HG03460 (cell line): Measurements from ENCODE around the gene STPG4.
"Not testable (repeated sequence)": the region's sequence is repeated elsewhere in the genome, so short reads cannot be mapped to it uniquely, and the experiment has no call there.

Source experiments
- ATAC-seq: cut with Tn5 transposase; IDR thresholded peaks from one replicate; pipeline ENCODE4 v1.9.1; 2021; ENCODE audit not compliant: unreplicated experiment

The STPG4 gene

GRCh38 chr2:47128705-47129104, 26.4 kb downstream of the STPG4 start:
- ATAC-seq, result no peak

DNA sequence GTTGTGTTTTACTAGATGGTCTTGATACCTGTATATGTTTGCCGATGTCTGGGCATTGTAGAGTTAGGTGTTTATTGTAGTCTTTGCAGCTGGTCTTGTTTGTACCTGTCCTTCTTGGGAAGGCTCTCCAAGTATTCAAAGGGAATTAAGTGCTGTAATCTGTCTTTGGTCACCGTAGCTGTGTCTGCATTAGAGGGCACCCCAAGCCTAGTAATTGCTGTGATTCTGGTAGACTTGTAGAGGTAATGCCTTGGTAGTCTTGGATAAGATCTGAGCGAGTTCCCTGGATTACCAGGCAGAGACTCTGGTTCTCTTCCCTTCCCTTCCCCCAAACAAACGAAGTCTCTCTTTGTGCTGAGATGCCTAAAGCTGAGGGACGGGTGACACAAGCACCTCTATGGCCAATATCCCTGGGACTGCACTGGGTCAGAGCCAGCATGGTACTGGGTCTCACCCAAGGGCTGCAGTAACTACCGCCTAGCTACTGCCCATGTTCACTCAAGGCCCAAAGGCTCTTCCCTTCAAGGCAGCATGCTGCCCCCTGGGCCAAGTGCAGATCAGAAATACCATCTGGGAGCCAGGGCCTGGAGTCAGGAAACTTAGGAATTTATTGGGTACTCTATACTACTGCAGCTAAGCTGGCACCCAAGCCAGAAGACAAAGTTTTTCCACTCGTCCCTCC, 27.1 kb downstream of the STPG4 start:
- no peak for ATAC-seq

- no peak for ATAC-seq
Observed at GRCh38 chr2:47126783-47127182, 28.3 kb downstream of the STPG4 start.

DNA sequence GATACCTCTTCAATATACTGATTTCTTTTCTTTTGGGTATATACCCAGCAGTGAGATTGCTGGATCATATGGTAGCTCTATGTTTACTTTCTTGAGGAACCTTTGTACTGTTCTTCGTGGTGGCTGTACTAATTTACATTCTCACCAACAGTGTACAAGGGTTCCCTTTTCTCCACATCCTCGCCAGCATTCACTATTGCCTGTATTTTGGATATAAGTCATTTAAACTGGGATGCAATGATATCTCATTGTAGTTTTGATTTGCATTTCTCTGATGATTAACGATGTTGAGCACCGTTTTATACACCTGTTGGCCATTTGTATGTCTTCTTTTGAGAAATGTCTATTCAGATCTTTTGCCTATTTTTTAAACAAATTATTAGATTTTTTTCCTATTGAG, 30.4 kb downstream of the STPG4 start:
- not testable (repeated sequence) for ATAC-seq

DNA sequence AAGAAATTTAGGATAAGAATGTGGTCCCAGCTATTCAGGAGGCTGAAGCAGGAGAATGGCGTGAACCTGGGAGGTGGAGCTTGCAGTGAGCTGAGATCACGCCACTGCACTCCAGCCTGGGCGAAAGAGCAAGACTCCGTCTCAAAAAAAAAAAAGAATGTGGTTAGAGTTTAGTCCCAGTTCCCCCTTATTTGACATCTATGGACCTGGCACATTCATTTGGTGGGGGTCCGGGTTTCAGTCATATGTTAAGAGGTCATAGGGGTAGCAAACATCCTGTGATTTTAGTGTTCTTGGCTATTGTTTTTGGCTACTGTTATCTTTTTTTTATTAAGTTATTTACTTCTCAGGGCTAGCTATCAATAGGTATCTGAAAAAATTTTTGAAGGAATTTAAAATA, 34.7 kb downstream of the STPG4 start:
- not testable (repeated sequence) for ATAC-seq

- no peak for ATAC-seq
Observed at GRCh38 chr2:47119001-47119400, 36.1 kb downstream of the STPG4 start.

DNA sequence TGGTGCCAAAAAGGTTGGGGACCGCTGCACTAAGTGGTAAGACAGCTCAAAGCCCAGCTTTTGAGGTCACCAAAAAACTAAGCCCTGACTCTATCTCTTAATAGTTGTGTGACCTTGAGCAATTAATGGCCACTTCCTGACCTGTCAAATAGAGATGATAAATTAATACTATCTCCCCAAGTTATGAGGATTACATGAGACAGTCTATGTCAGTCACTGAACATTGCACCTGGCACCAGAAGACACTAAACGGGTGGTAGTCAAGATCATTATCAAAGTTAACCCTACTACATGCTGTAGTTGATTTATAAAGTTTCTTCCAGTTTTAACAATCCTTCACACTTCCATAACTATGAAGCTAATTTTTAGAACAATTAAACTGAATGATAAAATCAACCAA, 36.5 kb downstream of the STPG4 start:
- no peak for ATAC-seq

DNA sequence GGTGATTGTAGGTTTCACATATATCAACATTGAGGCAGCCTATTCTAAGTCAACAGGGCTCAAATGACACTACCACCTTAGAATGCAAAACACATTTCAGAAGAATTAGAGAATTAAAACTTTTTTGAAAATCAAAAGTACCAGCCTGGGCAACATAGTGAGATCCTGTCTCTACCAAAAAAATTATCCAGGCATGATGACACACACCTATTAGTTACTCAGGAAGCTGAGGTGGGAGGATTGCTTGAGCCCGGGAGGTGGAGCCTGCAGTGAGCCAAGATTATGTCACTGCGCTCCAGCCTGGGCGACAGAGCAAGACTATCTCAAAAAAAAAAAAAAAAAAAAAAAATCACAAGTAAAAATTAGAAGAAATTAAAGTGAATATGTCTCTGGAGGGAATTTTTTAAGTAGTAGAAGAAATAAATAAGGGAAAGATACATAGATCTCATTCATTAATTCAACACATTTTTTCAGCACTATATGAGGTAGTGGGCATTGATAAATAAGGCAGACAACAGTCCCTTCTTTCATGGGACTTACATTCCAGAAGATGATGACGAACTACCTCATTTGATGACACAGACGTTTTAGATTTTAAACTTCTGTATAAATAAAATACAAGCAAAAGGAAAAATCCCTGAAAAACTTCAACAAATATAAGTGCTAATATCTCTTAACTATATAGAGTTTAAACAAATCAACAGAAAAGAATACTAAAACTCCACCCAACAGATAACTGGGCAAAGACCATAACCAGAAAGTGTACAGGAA, 42.3 kb downstream of the STPG4 start:
- no peak for ATAC-seq

DNA sequence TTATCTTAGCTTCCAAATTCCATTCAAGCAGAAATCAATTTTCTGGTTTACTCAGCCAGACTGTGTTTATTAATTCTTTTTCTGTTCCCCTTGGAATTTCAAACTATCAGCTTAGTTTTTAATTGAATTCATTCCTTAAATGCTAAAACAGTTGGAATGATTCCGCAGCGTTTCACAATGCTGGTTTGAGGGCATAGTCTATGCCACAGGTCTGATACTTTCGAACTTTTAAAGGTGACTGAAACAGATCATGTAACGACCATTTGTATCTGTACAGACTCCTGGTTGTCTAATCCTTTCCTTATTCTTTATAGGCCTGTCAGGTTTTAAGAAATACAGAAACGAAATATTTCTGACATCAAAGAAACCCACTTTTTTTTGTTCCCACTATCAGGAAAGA, 45.4 kb downstream of the STPG4 start:
- ATAC-seq, result no peak

DNA sequence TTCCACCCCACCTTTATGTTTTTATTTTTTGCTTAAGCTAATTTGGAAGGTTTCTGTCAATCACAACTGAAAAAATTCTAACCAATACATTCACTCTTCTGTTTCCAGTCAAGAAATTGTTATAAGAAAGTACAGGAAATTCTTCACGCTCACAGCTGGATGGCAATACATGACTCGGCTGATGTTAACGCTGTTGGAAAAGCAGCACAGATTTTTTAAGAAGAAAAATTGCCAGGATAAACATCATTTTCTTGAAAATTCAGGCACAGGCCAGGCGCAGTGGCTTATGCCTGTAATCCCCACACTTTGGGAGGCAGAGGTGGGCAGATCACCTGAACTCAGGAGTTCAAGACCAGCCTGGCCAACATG, 46.1 kb downstream of the STPG4 start:
- ATAC-seq, result no peak

- not testable (repeated sequence) for ATAC-seq
Observed at GRCh38 chr2:47108267-47109006, 46.7 kb downstream of the STPG4 start.

DNA sequence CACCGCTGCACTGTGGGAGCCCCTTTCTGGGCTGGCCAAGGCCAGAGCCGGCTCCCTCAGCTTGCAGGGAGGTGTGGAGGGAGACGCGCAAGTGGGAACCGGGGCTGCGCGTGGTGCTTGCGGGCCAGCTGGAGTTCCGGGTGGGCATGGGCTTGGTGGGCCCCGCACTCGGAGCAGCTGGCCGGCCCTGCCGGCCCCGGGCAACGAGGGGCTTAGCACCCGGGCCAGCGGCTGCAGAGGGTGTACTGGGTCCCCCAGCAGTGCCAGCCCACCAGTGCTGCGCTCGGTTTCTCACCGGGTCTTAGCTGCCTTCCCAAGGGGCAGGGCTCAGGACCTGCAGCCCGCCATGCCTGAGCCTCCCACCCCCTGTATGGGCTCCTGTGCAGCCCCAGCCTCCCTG, 47.9 kb downstream of the STPG4 start:
- not testable (repeated sequence) for ATAC-seq

GRCh38 chr2:47106231-47106630, 48.9 kb downstream of the STPG4 start:
- ATAC-seq, result not testable (repeated sequence)

- not testable (repeated sequence) for ATAC-seq
Observed at GRCh38 chr2:47099712-47100111, 55.4 kb downstream of the STPG4 start.

DNA sequence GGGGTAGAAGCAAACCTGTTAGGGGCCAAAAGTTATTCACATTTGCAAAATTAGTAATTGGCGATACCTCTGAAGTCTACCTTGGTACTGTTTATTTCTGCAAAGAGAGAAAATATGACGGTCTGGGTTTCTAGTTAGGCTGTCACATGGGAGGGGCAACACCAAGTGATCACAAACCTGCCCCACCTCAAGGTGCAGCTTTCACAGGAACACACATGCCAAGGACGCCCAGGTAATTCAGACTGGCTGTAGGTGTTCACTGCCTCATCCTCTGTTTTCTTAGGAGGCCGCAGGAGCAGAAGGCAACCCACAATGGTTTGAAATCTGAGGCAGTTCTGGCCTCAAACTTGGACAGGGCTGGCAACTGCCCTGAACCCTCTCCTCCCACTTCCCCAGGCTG, 56.2 kb downstream of the STPG4 start:
- ATAC-seq, result no peak

DNA sequence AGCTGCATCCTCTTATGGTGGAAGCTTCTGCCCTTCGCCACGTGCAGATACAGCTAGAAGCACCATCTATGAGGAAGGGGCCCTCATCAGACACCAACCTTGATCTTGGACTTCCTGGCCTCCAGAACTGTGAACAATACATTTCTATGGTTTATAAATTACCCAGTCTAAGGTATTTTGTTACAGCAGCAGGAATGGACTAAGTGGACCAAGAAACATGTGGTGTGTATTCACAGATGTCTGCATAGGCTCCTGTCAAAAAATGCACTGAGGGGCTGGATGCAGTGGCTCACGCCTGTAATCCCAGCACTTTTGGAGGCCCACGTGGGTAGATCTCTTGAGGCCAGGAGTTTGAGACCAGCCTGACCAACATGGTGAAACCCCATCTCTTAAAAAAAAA, 57.5 kb downstream of the STPG4 start:
- no peak for ATAC-seq

DNA sequence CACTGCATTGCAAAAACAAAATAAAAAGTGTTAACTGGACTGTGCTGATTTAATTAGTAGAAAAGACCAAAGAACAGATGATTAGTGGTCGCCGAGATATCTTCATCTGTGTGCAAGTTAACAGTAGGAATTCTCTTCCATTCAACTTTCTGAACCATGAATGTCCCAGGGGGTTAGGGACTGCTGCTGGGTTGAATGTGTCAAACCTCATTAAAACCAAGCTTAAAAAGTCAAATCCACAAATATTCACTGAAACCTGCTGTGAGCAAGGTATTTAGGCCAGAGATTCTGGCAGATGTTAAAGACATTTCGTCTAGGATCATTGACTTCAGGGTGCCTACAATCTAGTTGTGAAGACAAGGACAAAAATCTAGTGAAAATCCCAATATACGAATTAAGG, 58.7 kb downstream of the STPG4 start:
- no peak for ATAC-seq

- no peak for ATAC-seq
Observed at GRCh38 chr2:47095349-47096020, 59.6 kb downstream of the STPG4 start.

DNA sequence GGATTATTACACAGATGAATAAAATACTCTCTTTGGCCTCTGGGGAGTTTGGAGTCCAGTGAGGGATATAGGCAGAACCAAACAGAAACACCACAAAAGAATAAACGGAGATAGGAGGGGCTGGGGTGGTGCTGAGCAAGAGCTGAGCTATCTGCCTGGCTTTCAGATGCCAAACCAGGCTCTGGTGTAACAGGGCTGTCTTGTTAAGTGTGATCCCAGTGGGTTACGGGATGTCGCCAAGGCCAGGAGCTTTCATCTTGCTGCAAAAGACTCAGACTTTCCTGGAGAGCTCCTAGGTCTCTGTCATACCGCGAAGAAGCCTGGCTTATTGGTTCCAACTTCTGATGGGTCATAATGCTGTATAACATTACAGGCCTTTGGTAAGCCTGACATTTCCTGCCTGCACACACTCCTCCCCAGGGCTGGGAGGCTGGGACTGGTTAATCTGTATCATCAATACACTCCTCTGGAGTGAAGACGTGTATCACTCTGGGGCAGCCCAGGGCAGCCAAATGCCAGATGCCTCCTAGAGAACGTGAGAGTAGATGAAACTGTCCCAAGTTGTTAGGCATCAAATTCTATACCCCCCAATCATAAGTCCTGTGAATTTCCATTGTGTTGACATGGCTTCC, 60.5 kb downstream of the STPG4 start:
- no peak for ATAC-seq

GRCh38 chr2:47093626-47094025, 61.5 kb downstream of the STPG4 start:
- no peak for ATAC-seq

- ATAC-seq, result no peak
Observed at GRCh38 chr2:47092465-47092864, 62.6 kb downstream of the STPG4 start.
